ENCODE measurements around the gene PLPPR1.
"Not testable (repeated sequence)": the region's sequence is repeated elsewhere in the genome, so short reads cannot be mapped to it uniquely, and the experiment has no call there.

Gene PLPPR1

GRCh38 chr9:101028346-101029314 lies at the start of gene PLPPR1:
TSS of gene PLPPR1 (plus strand) at chr9:101028727.
- no peak for DNase-seq (ENCODE audit: low read depth in 2 of 2)

DNA sequence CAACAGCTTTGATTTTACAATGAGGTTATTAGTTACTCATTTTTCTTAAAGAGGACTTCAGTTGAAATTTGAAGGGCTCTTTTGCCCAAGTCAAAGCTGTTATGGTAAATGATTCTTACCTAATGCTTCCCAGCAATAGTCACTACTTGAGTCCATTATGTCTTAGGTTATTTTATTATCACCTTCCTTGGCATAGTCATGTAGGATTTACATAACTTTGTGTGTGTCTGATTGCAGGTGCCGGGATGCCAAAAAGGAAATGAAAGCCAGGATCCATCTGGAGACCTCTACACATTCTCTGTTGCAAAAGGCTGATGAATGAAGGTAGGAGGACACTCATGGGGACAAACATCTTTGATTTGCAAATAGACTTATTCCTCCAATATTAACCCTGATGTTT lies 38.8 kb upstream of the PLPPR1 start:
- no peak for DNase-seq (ENCODE audit: low read depth in 2 of 2)

GRCh38 chr9:100990605-100991381 lies 37.7 kb upstream of the PLPPR1 start:
- no peak for DNase-seq (ENCODE audit: low read depth in 2 of 2)

- no peak for DNase-seq (ENCODE audit: low read depth in 2 of 2)
Observed at GRCh38 chr9:100992632-100993031, 35.9 kb upstream of the PLPPR1 start.

GRCh38 chr9:100999906-101000544 lies 28.5 kb upstream of the PLPPR1 start:
- DNase-seq (ENCODE audit: low read depth in 2 of 2) = no peak

DNA sequence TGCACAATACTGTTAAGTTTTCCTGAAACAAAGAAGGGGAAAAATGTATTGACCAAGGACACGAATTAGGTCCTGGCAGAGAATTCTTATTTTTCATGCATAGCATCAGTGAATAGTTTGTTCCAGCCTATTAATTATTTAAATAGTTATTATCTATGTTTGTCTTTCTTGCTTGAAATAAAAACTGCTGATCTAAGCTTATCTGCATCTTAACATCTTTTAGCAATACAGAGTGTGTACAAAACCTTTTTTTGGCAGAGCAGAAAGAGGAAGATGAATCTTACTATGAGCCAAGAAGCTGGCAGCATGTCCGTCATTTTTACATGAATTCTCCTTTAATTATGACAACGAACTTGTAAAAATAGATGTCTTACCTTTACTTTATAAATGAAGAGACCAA lies 23.3 kb upstream of the PLPPR1 start:
- DNase-seq (ENCODE audit: low read depth in 2 of 2) = no peak

DNA sequence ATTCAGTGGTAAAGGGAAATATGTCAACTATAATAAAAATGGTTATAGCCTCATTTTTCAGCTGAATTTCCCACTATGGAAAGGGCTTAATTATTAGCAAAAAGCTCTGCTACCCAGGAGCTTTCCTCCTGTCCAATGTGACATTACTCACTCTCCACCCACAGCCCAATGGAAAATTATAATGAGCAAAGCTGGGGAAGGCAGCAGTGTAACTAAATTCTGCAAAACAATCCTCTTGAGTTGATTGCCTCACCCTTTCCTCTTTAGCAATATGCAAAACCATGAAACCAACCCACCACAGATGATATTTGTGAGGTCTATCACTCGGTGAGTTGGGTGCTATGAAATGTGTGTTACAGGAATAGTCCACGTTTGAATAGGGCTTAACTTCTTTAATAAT lies 14.0 kb upstream of the PLPPR1 start:
- DNase-seq (ENCODE audit: low read depth in 2 of 2) = no peak

GRCh38 chr9:101018467-101018866 lies 10.1 kb upstream of the PLPPR1 start:
- no peak for DNase-seq (ENCODE audit: low read depth in 2 of 2)

DNA sequence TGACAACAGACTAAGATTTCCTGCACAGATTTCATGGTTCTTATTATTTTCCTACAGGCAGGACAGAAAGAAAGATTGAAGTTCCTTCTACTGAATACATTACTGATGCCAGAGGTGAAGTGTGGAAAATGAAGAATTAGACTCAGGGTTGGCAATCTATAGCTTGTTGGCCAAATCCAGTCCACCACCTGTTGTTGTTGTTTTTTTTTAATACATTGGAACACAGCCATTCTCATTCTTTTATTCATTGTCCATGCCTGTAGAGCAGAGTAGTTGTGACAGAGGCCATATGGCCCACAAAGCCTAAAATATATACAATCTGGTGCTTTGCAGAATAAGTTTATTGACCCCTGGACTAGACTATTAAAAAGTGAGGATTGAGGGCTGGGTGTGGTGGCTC lies 5.8 kb upstream of the PLPPR1 start:
- DNase-seq (ENCODE audit: low read depth in 2 of 2) = no peak

DNA sequence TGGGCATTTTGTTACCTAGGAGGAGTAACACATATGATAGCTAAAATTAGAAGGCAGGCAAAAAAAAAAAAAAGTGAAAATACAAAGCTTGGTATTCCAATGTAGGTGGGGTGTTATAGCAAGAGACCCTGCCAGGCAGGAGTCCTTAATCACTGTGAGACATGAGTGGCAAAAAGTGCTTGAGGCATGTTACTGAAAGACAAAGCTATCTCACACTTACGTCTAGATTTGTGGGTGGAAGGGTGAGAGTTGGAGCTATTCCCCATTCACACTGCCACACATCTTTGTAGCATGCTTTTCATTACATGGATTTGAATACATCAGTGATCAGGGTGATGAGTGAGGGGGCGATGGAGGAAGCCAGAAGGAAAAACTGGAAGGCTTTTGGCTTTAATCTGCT lies 2.6 kb upstream of the PLPPR1 start:
- DNase-seq (ENCODE audit: low read depth in 2 of 2) = no peak

GRCh38 chr9:101026824-101027223 lies 1.7 kb upstream of the PLPPR1 start:
- DNase-seq (ENCODE audit: low read depth in 2 of 2) = no peak

GRCh38 chr9:101027236-101027635 lies 1.3 kb upstream of the PLPPR1 start:
- DNase-seq (ENCODE audit: low read depth in 2 of 2) = no peak

DNA sequence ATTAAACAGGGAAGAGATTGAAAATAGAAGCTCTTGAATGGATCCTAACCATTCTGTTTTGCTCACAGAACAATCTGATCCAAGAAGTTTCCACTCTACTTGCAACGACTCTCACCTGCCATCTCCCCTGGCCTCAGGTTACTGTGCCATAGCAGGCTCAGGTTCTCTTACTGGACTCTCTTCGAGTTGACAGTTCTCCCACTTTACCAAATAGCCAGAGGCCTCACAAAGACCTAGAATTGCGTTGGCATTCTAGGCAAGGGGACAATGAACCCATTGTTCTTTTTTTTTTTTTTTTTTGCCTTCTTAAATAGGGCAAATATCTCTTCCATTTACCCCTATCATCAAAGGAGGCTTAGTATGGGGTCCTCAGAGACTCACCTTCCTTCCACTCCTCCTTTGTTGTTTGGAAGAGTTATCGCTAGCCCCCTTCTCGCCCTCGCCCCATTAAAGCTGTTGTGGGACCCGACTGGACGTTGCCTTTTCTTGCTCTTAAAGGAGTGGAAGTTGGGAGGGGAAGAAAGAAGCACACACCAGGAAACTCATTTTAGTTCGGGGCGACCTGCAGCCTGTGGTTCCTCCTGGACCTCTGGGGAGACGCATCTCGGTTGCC lies 688 bp upstream of the PLPPR1 start:
- DNase-seq (ENCODE audit: low read depth in 2 of 2) = no peak

GRCh38 chr9:101029315-101030085 lies 973 bp downstream of the PLPPR1 start:
- no peak for DNase-seq (ENCODE audit: low read depth in 2 of 2)

DNA sequence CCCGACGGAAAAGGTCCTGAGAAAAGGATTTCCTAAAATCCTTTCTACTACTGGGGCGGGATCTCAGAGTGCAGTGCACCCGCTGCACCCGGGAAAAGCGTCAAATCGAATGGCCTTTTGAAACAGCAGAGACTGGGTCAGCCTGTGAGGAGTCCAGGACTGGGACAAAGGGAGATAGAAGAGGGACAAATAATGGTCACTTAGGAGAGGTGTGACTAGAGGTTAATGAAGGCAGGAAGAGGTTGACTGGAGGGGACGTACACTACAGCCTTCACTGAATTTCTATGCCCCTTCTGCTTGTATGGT lies 1.5 kb downstream of the PLPPR1 start:
- no peak for DNase-seq (ENCODE audit: low read depth in 2 of 2)

- no peak for DNase-seq (ENCODE audit: low read depth in 2 of 2)
Observed at GRCh38 chr9:101032426-101032825, 3.9 kb downstream of the PLPPR1 start.

DNA sequence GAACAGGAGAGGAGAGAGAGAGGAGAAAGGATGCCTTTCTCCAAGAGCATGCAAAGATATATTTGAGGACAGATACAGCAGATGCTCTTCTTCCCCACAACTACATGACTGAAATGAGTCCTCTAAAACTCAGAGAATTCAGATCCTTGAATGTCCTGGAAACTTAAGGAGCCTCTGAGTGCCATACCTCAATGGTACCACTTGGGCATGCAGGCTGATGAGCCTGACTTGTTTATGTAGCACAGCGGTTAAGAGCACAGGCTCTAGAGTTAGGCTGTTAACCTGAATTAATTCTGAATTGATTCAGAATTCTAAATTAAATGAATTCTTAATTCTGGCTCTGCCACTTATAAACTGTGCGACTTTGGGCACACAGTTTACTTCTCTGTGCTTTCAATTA lies 5.7 kb downstream of the PLPPR1 start:
- DNase-seq (ENCODE audit: low read depth in 2 of 2) = no peak

DNA sequence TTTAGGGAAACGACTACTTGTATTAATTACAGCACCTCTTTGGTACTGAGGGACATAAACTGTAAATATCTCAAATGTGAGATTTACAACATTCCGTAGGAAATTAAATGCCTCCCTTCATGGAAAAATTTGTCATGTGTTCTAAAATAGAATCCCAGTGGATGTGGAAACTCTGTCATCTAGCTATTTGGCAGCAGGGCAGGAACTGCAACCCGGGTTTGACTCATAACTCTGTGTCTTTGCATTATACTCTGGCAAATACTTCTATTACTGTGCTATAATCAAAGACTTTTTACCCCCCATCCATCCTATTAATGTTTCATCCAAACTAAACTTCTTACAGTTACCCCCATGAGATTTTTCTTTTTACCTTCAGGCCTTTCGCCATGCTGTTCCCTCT lies 6.6 kb downstream of the PLPPR1 start:
- DNase-seq (ENCODE audit: low read depth in 2 of 2) = no peak

DNA sequence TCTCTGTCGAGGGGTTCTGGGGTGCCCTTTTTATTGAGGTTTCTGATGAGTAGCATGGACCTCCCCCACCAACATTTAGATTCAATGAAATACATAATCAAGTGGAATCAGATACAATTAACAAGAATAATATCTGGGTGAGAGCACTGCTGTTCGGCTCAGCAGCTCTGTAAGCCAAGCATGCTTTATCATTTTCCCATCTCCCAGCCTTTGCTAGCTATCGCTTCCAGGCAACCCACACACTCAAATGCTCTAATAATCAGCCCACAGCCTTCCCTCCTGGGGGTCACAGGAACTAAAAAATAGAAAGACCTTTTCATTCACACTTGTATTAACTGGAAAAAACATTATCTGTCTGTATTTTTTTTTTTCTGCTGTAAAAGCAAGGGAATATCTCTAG lies 8.9 kb downstream of the PLPPR1 start:
- no peak for DNase-seq (ENCODE audit: low read depth in 2 of 2)

GRCh38 chr9:101038488-101038887 lies 10.0 kb downstream of the PLPPR1 start:
- DNase-seq (ENCODE audit: low read depth in 2 of 2) = no peak

DNA sequence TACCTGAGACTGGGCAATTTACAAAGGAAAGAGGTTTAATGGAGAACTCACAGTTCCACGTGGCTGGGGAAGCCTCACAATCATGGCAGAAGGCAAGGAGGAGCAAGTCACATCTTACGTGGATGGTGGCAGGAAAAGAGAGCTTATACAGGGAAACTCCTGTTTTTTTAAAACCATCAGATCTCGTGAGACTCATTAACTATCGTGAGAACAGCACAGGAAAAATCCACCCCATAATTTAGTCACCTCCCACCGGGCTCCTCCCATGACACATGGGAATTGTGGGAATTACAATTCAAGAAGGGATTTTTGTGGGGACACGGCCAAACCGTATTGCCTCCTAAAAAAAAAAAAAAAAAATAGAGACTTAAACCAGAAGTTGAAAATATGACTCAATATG lies 11.1 kb downstream of the PLPPR1 start:
- not testable (repeated sequence) for DNase-seq (ENCODE audit: low read depth in 2 of 2)
